MM.1S (cell line): Measurements from ENCODE around the gene WT1.

ENCODE experiments used
- DNase-seq: peaks from one replicate; pipeline ENCODE4 v3.0.0-alpha.2; 2015
- H2AFZ ChIP-seq: fragments of 300-600 bp; sonication (generic); 2 replicates; pipeline ENCODE4 v1.6.0; 2016; ENCODE audit warnings: antibody characterized with exemption, low read length
- H3F3A ChIP-seq: fragments of 300-600 bp; sonication (generic); 2 replicates; pipeline ENCODE4 v1.6.1; 2016; ENCODE audit warnings: mild to moderate bottlenecking, antibody characterized with exemption, low read length, moderate library complexity, mixed read lengths; ENCODE audit not compliant: insufficient read depth
- H3K27ac ChIP-seq: fragments of 300-600 bp; sonication (generic); 2 replicates; pipeline ENCODE4 v1.5.1; 2016; ENCODE audit warnings: mild to moderate bottlenecking, low read length
- H3K27me3 ChIP-seq: fragments of 300-600 bp; sonication (generic); replicated peaks from 2 replicates; pipeline ENCODE4 v1.6.0; 2016; ENCODE audit warnings: low read length; ENCODE audit not compliant: insufficient read depth
- H3K36me3 ChIP-seq: fragments of 300-600 bp; sonication (generic); replicated peaks from 2 replicates; pipeline ENCODE4 v1.6.1; 2016; ENCODE audit warnings: mild to moderate bottlenecking, low read length, mixed read lengths; ENCODE audit not compliant: insufficient read depth
- H3K4me1 ChIP-seq: fragments of 300-600 bp; sonication (generic); 2 replicates; pipeline ENCODE4 v1.6.1; 2016; ENCODE audit warnings: low read length, mixed read lengths
- H3K4me2 ChIP-seq: fragments of 300-600 bp; sonication (generic); 2 replicates; pipeline ENCODE4 v1.6.0; 2016; ENCODE audit warnings: low read depth, low read length
- H3K4me3 ChIP-seq: fragments of 300-600 bp; sonication (generic); 2 replicates; pipeline ENCODE4 v1.5.1; 2016; ENCODE audit warnings: low read length, mixed read lengths
- H3K79me2 ChIP-seq: fragments of 300-600 bp; sonication (generic); 2 replicates; pipeline ENCODE4 v1.6.1; 2016; ENCODE audit warnings: mixed run types, low read length, mixed read lengths
- H3K9ac ChIP-seq: fragments of 300-600 bp; sonication (generic); 2 replicates; pipeline ENCODE4 v1.6.1; 2016; ENCODE audit warnings: low read length, mixed read lengths
- H3K9me2 ChIP-seq: fragments of 300-600 bp; sonication (generic); replicated peaks from 2 replicates; pipeline ENCODE4 v1.6.1; 2016; ENCODE audit warnings: mild to moderate bottlenecking, low read length, mixed read lengths; ENCODE audit not compliant: insufficient read depth
- H3K9me3 ChIP-seq: fragments of 300-600 bp; sonication (generic); replicated peaks from 2 replicates; pipeline ENCODE4 v1.6.1; 2016; ENCODE audit warnings: mild to moderate bottlenecking, low read length, mixed read lengths; ENCODE audit not compliant: insufficient read depth
- H4K20me1 ChIP-seq: fragments of 300-600 bp; sonication (generic); 2 replicates; pipeline ENCODE4 v1.6.1; 2016; ENCODE audit warnings: mild to moderate bottlenecking, low read length, moderate library complexity, mixed read lengths; ENCODE audit not compliant: insufficient read depth
- CTCF ChIP-seq: fragments of 300-600 bp; sonication (generic); IDR thresholded peaks from 2 replicates; pipeline ENCODE4 v1.5.1; 2016; ENCODE audit warnings: antibody characterized with exemption, low read length, mixed read lengths
- EZH2 ChIP-seq: fragments of 300-600 bp; sonication (generic); optimal IDR thresholded peaks from 2 replicates; pipeline ENCODE3; 2017; ENCODE audit warnings: low read depth, mild to moderate bottlenecking, antibody characterized with exemption, low read length, mixed read lengths
- EZH2phosphoT487 ChIP-seq: fragments of 300-600 bp; sonication (generic); IDR thresholded peaks from 2 replicates; pipeline ENCODE4 v1.6.1; 2018; ENCODE audit warnings: antibody characterized with exemption, low read length

Gene WT1

GRCh38 chr11:32435942-32436750, 807 bp upstream of the WT1 start:
- no peaks in the 10 kb centered on the region for H3K36me3 ChIP-seq
- no peak for TF ChIP-seq EZH2phosphoT487
- TF ChIP-seq CTCF: no peak
- no peak for TF ChIP-seq EZH2
- H3K9ac ChIP-seq: no peak overlapping the region
- H3K4me2 ChIP-seq: no peak overlapping the region
- no peaks in the 10 kb centered on the region for H3K9me3 ChIP-seq
- no peaks in the 10 kb centered on the region for H4K20me1 ChIP-seq
- H3F3A ChIP-seq: no peaks in the 10 kb centered on the region
- no peak overlapping the region for H3K4me3 ChIP-seq
- H3K27ac ChIP-seq: no peak overlapping the region
- H3K79me2 ChIP-seq: no peaks in the 10 kb centered on the region
- no peaks in the 10 kb centered on the region for H3K9me2 ChIP-seq
- H3K4me1 ChIP-seq: no peaks in the 10 kb centered on the region
- DNase-seq: no peak
- peaks cover 24% of the 10 kb centered on the region for H3K27me3 ChIP-seq
- no peak overlapping the region for H2AFZ ChIP-seq

DNA sequence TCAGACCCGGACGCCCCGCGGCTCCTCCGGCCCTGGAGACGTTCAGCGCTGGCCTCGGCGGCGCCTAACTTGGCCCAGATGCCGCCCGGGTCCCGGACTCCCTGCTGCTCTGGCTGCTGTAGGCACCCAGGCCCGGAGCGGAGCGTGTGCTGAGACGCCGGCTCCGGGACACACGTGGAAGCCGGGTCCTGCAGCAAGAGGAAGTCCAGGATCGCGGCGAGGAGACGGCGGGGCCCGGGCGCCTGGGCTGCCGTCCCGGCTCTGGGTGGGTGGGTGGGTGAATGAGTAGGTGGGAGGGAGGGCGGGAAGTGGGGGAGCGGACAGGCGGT, 223 bp downstream of the WT1 start:
- H3K4me2 ChIP-seq: no peak overlapping the region
- peaks cover 24% of the 10 kb centered on the region for H3K27me3 ChIP-seq
- TF ChIP-seq CTCF: no peak
- H3K9ac ChIP-seq: no peak overlapping the region
- no peaks in the 10 kb centered on the region for H3K9me2 ChIP-seq
- H4K20me1 ChIP-seq: no peaks in the 10 kb centered on the region
- H3K9me3 ChIP-seq: no peaks in the 10 kb centered on the region
- no peak overlapping the region for H2AFZ ChIP-seq
- no peak overlapping the region for H3K27ac ChIP-seq
- no peaks in the 10 kb centered on the region for H3K79me2 ChIP-seq
- H3K36me3 ChIP-seq: no peaks in the 10 kb centered on the region
- H3K4me1 ChIP-seq: no peaks in the 10 kb centered on the region
- DNase-seq: no peak
- no peak overlapping the region for H3K4me3 ChIP-seq
- H3F3A ChIP-seq: no peaks in the 10 kb centered on the region

DNA sequence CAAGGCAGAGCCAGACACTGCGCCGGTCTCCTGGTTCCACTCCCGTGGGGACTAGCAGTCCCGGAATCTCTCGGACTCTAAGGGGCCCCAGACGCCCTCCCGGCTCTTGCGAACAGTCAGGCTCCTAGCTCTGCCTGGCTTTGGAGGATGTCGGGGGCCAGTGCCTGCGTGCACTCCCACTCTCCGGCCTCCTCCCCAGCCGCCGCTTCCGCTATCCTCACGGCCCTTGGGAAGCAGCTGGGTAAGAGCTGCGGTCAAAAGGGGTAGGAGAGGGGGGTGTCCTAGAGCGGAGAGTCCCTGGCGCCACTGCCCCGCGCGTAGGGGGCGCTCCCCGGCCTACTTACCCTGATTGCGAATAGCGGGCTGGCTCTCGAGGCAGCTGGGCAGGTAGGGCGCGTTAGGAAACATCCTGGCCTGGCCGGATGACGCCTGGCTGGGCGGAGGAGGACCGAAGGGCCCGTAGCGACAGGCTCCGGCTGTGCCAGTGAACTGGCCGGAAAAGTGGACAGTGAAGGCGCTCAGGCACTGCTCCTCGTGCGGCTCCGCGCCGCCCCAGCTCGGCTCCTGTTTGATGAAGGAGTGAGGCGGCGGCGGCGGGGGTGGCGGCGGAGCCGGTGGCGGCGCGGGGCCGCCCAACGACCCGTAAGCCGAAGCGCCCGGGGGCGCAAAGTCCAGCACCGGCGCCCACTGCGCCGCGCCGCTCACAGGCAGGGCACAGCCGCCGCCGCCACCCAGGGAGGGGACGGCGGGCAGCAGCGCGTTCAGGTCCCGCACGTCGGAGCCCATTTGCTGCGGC, 785 bp downstream of the WT1 start:
- no peaks in the 10 kb centered on the region for H3K9me3 ChIP-seq
- no peak overlapping the region for H3K4me2 ChIP-seq
- H3K36me3 ChIP-seq: no peaks in the 10 kb centered on the region
- no peaks in the 10 kb centered on the region for H3K79me2 ChIP-seq
- peaks cover 24% of the 10 kb centered on the region for H3K27me3 ChIP-seq
- DNase-seq: no peak
- no peaks in the 10 kb centered on the region for H3K9me2 ChIP-seq
- no peaks in the 10 kb centered on the region for H3K4me1 ChIP-seq
- H4K20me1 ChIP-seq: no peaks in the 10 kb centered on the region
- H3K9ac ChIP-seq: no peak overlapping the region
- TF ChIP-seq EZH2 (no peak), EZH2phosphoT487 (no peak), CTCF (no peak)
- no peaks in the 10 kb centered on the region for H3F3A ChIP-seq
- H3K4me3 ChIP-seq: no peak overlapping the region
- no peak overlapping the region for H2AFZ ChIP-seq
- H3K27ac ChIP-seq: no peak overlapping the region
